Measurements from ENCODE around the gene ARHGEF10L. TPM values are rescaled to one million over a fixed set of nuclear protein-coding genes. Genes with fewer than 3 reads are reported as not detected.

ARHGEF10L gene
- total RNA-seq, 4 donors from 2014 or later: 72.7 to 177 (median 156) TPM

DNA sequence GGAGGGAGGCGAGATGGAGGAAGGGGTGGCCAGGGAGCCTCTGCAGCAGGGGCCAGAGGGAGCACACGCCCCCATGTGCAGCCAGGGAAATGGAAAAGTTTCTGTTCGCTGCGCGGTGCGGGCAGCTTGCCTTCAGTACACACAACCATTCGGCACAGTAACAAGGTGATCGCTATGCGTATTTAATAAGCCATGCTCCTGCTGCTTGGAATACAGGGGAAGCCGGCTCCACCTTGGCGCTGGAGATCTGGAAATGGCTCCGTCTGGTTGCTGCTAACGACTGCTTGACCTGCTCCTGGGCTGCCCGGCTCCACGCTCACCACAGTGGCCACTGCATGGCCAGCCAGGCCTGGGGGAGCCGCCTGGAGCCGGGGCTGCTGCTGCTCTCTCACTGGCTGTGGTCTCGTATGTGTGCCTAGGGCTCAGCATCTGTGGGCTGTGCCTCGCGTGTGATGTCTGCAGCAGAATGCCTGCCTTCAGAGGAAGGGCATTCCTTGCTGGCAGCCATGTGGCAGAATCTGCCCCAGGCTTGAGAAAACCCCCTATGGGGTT lies 129.2 kb downstream of the ARHGEF10L start:
- Histone ChIP-seq H3K27me3 (no peaks in the 10 kb centered on the region), H3K9me3 (no peaks in the 10 kb centered on the region), H3K36me3 (peaks cover 0 to 55% (median 0%) of the 10 kb centered on the region in 3 donors), H3K4me1 (no peaks in the 10 kb centered on the region), H3K4me3 (no peak overlapping the region), H3K27ac (no peak overlapping the region)
- DNase-seq: no peak
- TF ChIP-seq POLR2A (IDR thresholded peaks at IDR 0.05): no peak
- TF ChIP-seq CTCF (IDR thresholded peaks at IDR 0.05): no peak

- no peak for DNase-seq
- H3K4me3 ChIP-seq: no peak overlapping the region
Observed at GRCh38 chr1:17669305-17669704, 129.8 kb downstream of the ARHGEF10L start.

DNA sequence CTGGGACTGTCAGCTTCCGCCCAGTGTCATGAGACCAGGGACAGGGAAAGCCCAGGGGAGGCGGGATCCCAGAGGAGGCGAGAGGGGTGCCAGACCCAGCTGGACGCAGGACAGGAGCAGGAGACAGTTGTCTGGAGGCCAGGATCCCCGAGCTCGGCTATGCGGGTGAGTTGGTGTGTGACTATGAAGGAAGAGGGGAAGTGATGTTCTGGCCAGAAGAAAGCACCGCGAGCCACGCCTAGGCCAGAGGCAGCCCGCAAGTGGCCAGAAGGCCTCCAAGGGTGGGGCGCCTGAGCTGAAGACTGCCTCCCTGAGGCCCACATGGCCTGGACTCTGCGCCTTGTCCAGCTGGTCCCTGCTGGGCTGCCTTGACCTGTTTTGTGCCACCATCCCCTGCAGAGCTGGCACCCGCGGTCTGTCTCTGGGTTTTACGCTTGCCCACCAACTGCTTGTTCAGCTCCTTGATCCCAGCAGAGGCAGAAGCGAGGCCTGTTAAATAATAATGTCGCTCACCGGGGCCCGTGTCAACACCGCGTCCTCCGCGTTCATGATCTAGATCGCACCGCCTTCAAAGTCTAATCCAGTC lies 130.5 kb downstream of the ARHGEF10L start:
- no peak for DNase-seq
- no peaks in the 10 kb centered on the region for H3K4me1 ChIP-seq
- H3K4me3 ChIP-seq: no peak overlapping the region
- H3K27me3 ChIP-seq: no peaks in the 10 kb centered on the region
- no peaks in the 10 kb centered on the region for H3K9me3 ChIP-seq
- H3K27ac ChIP-seq: no peak overlapping the region
- TF ChIP-seq POLR2A (IDR thresholded peaks at IDR 0.05) (no peak), CTCF (IDR thresholded peaks at IDR 0.05) (no peak)
- peaks cover 0 to 42% (median 0%) of the 10 kb centered on the region in 3 donors for H3K36me3 ChIP-seq

More at GRCh38 chr1:17669305-17669704, 129.8 kb downstream of the ARHGEF10L start:
- Histone ChIP-seq H3K4me1 (no peaks in the 10 kb centered on the region), H3K27me3 (no peaks in the 10 kb centered on the region), H3K9me3 (no peaks in the 10 kb centered on the region), H3K27ac (no peak overlapping the region), H3K36me3 (peaks cover 0 to 49% (median 0%) of the 10 kb centered on the region in 3 donors)
- TF ChIP-seq CTCF (IDR thresholded peaks at IDR 0.05) (no peak), POLR2A (IDR thresholded peaks at IDR 0.05) (no peak)

DNA sequence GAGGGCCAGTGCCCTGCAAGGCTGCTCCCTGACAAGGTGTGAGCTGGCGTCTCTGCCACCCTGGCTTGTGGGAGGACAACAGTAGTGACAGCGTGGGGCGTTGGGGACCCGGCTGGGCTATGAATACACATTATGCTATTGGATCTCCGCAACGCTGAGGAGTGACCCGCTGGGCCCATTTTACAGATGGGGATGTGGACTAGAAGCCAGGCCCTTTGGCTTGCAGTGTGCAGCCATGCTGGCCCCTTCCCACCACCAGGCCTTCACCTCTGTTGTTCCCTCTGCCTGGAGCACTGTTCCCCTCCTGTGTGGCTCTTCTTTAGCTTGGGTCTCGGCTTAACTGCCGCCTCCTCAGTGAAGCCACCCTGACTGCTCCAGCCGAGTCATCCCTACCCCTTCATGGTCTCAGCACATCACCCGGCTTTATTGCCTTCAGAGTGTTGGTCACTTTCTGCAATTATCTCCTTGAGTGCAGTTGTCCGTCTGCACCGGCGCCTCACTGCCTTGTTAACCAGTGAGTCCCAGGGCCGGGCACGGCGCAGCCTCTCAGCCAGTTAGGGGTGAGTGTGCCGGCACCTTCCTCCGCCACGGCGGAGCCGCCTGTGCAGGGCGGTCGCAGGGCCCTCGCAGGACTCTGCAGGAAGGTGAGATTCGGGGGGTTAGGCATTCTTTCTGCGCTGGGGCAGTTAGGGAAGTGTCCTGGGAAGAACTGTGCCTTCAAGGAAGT lies 131.3 kb downstream of the ARHGEF10L start:
- Histone ChIP-seq H3K27me3 (no peaks in the 10 kb centered on the region), H3K27ac (no peak overlapping the region), H3K36me3 (peaks cover 0 to 36% (median 0%) of the 10 kb centered on the region in 3 donors), H3K9me3 (no peaks in the 10 kb centered on the region), H3K4me1 (no peaks in the 10 kb centered on the region), H3K4me3 (no peak overlapping the region)
- DNase-seq: no peak
- TF ChIP-seq CTCF (IDR thresholded peaks at IDR 0.05) (no peak), POLR2A (IDR thresholded peaks at IDR 0.05) (no peak)

- H3K27me3 ChIP-seq: no peaks in the 10 kb centered on the region
- H3K4me1 ChIP-seq: no peaks in the 10 kb centered on the region
- H3K27ac ChIP-seq: no peak overlapping the region
- no peak overlapping the region for H3K4me3 ChIP-seq
- peaks cover 0 to 36% (median 0%) of the 10 kb centered on the region in 3 donors for H3K36me3 ChIP-seq
- TF ChIP-seq CTCF (IDR thresholded peaks at IDR 0.05): no peak
- TF ChIP-seq POLR2A (IDR thresholded peaks at IDR 0.05): no peak
- no peaks in the 10 kb centered on the region for H3K9me3 ChIP-seq
- no peak for DNase-seq
Observed at GRCh38 chr1:17671314-17671705, 131.8 kb downstream of the ARHGEF10L start.

All from Peyer's patch (tissue), 4 donors.